Neural cell (in vitro differentiated cells): ENCODE data around the gene S100A1. TPM values are rescaled to one million over a fixed set of nuclear protein-coding genes. Genes with fewer than 3 reads are reported as not detected.

Source experiments
- H2AFZ ChIP-seq: fragments of 200-600, 300-800 bp; sonication (generic), shearing (Covaris generic); 2 replicates; pipeline ENCODE4 v1.6.0; 2014; ENCODE audit warnings: low read depth, mild to moderate bottlenecking, antibody characterized with exemption, low read length, moderate library complexity
- H3F3A ChIP-seq: fragments of 200-600 bp; shearing (Covaris generic); 2 replicates; pipeline ENCODE4 v1.6.1; 2016; ENCODE audit warnings: mild to moderate bottlenecking, moderate library complexity, mixed read lengths, antibody characterized with exemption, low read length; ENCODE audit not compliant: insufficient read depth, poor library complexity, severe bottlenecking
- H3K27ac ChIP-seq: fragments of 200-600, 300-800 bp; sonication (generic), shearing (Covaris generic); 2 replicates; pipeline ENCODE4 v1.5.1; 2014; ENCODE audit warnings: mild to moderate bottlenecking, low read length, moderate library complexity
- H3K27me3 ChIP-seq: fragments of 300-800, 200-600 bp; sonication (generic), shearing (Covaris generic); 2 replicates; pipeline ENCODE4 v1.6.0; 2014; ENCODE audit warnings: mild to moderate bottlenecking, low read depth, low read length, moderate library complexity; ENCODE audit not compliant: insufficient read depth
- H3K36me3 ChIP-seq: fragments of 300-800, 200-600 bp; sonication (generic), shearing (Covaris generic); 2 replicates; pipeline ENCODE4 v1.5.1; 2014; ENCODE audit warnings: mild to moderate bottlenecking, antibody characterized with exemption, low read length, moderate library complexity; ENCODE audit not compliant: insufficient read depth
- H3K4me2 ChIP-seq: fragments of 300-800, 200-600 bp; sonication (generic), shearing (Covaris generic); 2 replicates; pipeline ENCODE4 v1.6.0; 2014; ENCODE audit warnings: mild to moderate bottlenecking, low read length
- H3K4me3 ChIP-seq: fragments of 300-800, 200-600 bp; sonication (generic), shearing (Covaris generic); 2 replicates; pipeline ENCODE4 v1.5.1; 2014; ENCODE audit warnings: mild to moderate bottlenecking, low read length, moderate library complexity
- H3K79me2 ChIP-seq: fragments of 200-600 bp; shearing (Covaris generic); replicated peaks from 2 replicates; pipeline ENCODE4 v1.6.0; 2014; ENCODE audit warnings: mild to moderate bottlenecking, low read length, moderate library complexity; ENCODE audit not compliant: insufficient read depth
- H3K9ac ChIP-seq: fragments of 300-800, 200-600 bp; sonication (generic), shearing (Covaris generic); 2 replicates; pipeline ENCODE4 v1.6.1; 2016; ENCODE audit warnings: mild to moderate bottlenecking, low read length, mixed read lengths
- H3K9me2 ChIP-seq: fragments of 200-600 bp; shearing (Covaris generic); 2 replicates; pipeline ENCODE4 v1.6.1; 2016; ENCODE audit warnings: mild to moderate bottlenecking, low read length, mixed read lengths; ENCODE audit not compliant: insufficient read depth
- H3K9me3 ChIP-seq: fragments of 200-600, 300-800 bp; sonication (generic), shearing (Covaris generic); 2 replicates; pipeline ENCODE4 v1.6.1; 2016; ENCODE audit warnings: mild to moderate bottlenecking, mixed run types, low read length, moderate library complexity, mixed read lengths
- H4K20me1 ChIP-seq: fragments of 200-600 bp; shearing (Covaris generic); 2 replicates; pipeline ENCODE4 v1.6.1; 2016; ENCODE audit warnings: mild to moderate bottlenecking, mixed run types; ENCODE audit not compliant: insufficient read depth
- CTCF ChIP-seq: fragments of 450-650 bp; IDR thresholded peaks from 2 replicates; pipeline ENCODE4 v1.5.1; 2014; ENCODE audit warnings: antibody characterized with exemption, mild to moderate bottlenecking, moderate library complexity; ENCODE audit not compliant: poor library complexity, severe bottlenecking
- EP300 ChIP-seq: fragments of 450-650 bp; conservative IDR thresholded peaks from 2 replicates; pipeline ENCODE4 v1.6.1; 2014; ENCODE audit warnings: antibody characterized with exemption, mild to moderate bottlenecking, moderate library complexity; ENCODE audit not compliant: poor library complexity, severe bottlenecking
- EZH2 ChIP-seq: fragments of 200-600, 300-800 bp; shearing (Covaris generic), sonication (generic); IDR thresholded peaks from 2 replicates; pipeline ENCODE4 v1.6.1; 2014; ENCODE audit warnings: antibody characterized with exemption, low read length, borderline replicate concordance, mild to moderate bottlenecking; ENCODE audit not compliant: insufficient read depth, poor library complexity, severe bottlenecking
- MXI1 ChIP-seq: fragments of 450-650 bp; conservative IDR thresholded peaks from 2 replicates; pipeline ENCODE4 v1.6.1; 2014; ENCODE audit warnings: antibody characterized with exemption, mild to moderate bottlenecking; ENCODE audit not compliant: poor library complexity, severe bottlenecking
- POLR2AphosphoS5 ChIP-seq: IDR thresholded peaks from 2 replicates; pipeline ENCODE4 v1.6.1; 2012
- RAD21 ChIP-seq: fragments of 450-650 bp; conservative IDR thresholded peaks from 2 replicates; pipeline ENCODE4 v1.6.1; 2014; ENCODE audit warnings: antibody characterized with exemption, mild to moderate bottlenecking, moderate library complexity
- REST ChIP-seq: IDR thresholded peaks from 2 replicates; pipeline ENCODE4 v1.6.1; 2012; ENCODE audit warnings: borderline replicate concordance
- SMC3 ChIP-seq: fragments of 450-650 bp; conservative IDR thresholded peaks from 2 replicates; pipeline ENCODE4 v1.6.1; 2014; ENCODE audit warnings: antibody characterized with exemption, mild to moderate bottlenecking, moderate library complexity; ENCODE audit not compliant: poor library complexity
- TAF1 ChIP-seq: IDR thresholded peaks from 2 replicates; pipeline ENCODE4 v1.6.1; 2012; ENCODE audit warnings: low read depth
- polyA plus RNA-seq: library from polyadenylated mRNA; depleted of rRNA; stranded (reverse); fragments of >200 nt; gene quantifications from 2 replicates; pipeline ENCODE4 v1.2.3, GENCODE V29; 2014

The S100A1 gene
- polyA plus RNA-seq, 1 donor from 2014 or later = not detected

- no peaks in the 10 kb centered on the region for H3F3A ChIP-seq
- no peak overlapping the region for H2AFZ ChIP-seq
- H3K9ac ChIP-seq = no peak overlapping the region
- H3K4me2 ChIP-seq = no peak overlapping the region
- no peaks in the 10 kb centered on the region for H3K9me3 ChIP-seq
- no peaks in the 10 kb centered on the region for H4K20me1 ChIP-seq
- H3K36me3 ChIP-seq = no peaks in the 10 kb centered on the region
- no peaks in the 10 kb centered on the region for H3K79me2 ChIP-seq
- no peak overlapping the region for H3K27ac ChIP-seq
- TF ChIP-seq EP300 = no peak
- no peaks in the 10 kb centered on the region for H3K27me3 ChIP-seq
- no peak overlapping the region for H3K4me3 ChIP-seq
- H3K9me2 ChIP-seq = no peaks in the 10 kb centered on the region
Measured at GRCh38 chr1:153619171-153619570, 9.1 kb upstream of the S100A1 start.

GRCh38 chr1:153623101-153623500 lies 5.1 kb upstream of the S100A1 start:
- H3K27ac ChIP-seq = no peak overlapping the region

GRCh38 chr1:153624965-153625611 lies 3.1 kb upstream of the S100A1 start:
- no peaks in the 10 kb centered on the region for H3K9me3 ChIP-seq
- no peaks in the 10 kb centered on the region for H4K20me1 ChIP-seq
- no peaks in the 10 kb centered on the region for H3K9me2 ChIP-seq
- no peak overlapping the region for H3K4me3 ChIP-seq
- H3K27me3 ChIP-seq = no peaks in the 10 kb centered on the region
- no peaks in the 10 kb centered on the region for H3K79me2 ChIP-seq
- H3K4me2 ChIP-seq = no peak overlapping the region
- no peaks in the 10 kb centered on the region for H3F3A ChIP-seq
- H3K36me3 ChIP-seq = no peaks in the 10 kb centered on the region
- H3K9ac ChIP-seq = no peak overlapping the region
- TF ChIP-seq EP300 (no peak), EZH2 (no peak), CTCF (no peak), SMC3 (no peak), POLR2AphosphoS5 (no peak), TAF1 (no peak), REST (no peak), RAD21 (no peak), MXI1 (no peak)
- no peak overlapping the region for H3K27ac ChIP-seq
- H2AFZ ChIP-seq = no peak overlapping the region

More at GRCh38 chr1:153623101-153623500, 5.1 kb upstream of the S100A1 start:
- Histone ChIP-seq H3K9me3 (no peaks in the 10 kb centered on the region), H3F3A (no peaks in the 10 kb centered on the region), H3K79me2 (no peaks in the 10 kb centered on the region), H4K20me1 (no peaks in the 10 kb centered on the region), H3K9ac (no peak overlapping the region), H3K27me3 (no peaks in the 10 kb centered on the region), H2AFZ (no peak overlapping the region), H3K36me3 (no peaks in the 10 kb centered on the region), H3K4me3 (no peak overlapping the region), H3K4me2 (no peak overlapping the region), H3K9me2 (no peaks in the 10 kb centered on the region)
- TF ChIP-seq RAD21 (no peak), EZH2 (no peak), MXI1 (no peak), CTCF (no peak)
